ENCODE data around the gene C6orf136.

- TF ChIP-seq, protein P1, sequence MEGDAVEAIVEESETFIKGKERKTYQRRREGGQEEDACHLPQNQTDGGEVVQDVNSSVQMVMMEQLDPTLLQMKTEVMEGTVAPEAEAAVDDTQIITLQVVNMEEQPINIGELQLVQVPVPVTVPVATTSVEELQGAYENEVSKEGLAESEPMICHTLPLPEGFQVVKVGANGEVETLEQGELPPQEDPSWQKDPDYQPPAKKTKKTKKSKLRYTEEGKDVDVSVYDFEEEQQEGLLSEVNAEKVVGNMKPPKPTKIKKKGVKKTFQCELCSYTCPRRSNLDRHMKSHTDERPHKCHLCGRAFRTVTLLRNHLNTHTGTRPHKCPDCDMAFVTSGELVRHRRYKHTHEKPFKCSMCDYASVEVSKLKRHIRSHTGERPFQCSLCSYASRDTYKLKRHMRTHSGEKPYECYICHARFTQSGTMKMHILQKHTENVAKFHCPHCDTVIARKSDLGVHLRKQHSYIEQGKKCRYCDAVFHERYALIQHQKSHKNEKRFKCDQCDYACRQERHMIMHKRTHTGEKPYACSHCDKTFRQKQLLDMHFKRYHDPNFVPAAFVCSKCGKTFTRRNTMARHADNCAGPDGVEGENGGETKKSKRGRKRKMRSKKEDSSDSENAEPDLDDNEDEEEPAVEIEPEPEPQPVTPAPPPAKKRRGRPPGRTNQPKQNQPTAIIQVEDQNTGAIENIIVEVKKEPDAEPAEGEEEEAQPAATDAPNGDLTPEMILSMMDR (optimal IDR thresholded peaks at IDR 0.05 in 1 of 3, IDR thresholded peaks at IDR 0.05 in 1 of 3, conservative IDR thresholded peaks at IDR 0.05 in 1 of 3; ENCODE audit: extremely low read depth in 1 of 3, insufficient read depth in 2 of 3, low read length in 3 of 3): no peak
- no peak for TF ChIP-seq EZH2 (IDR thresholded peaks at IDR 0.05; ENCODE audit: low read length)
Observed at GRCh38 chr6:30676660-30677285, 29.8 kb downstream of the C6orf136 start.

All from keratinocyte (primary cell).